ENCODE measurements around the gene CTCF. TPM values are rescaled to one million over a fixed set of nuclear protein-coding genes. Genes with fewer than 3 reads are reported as not detected.
A peak's percentile ranks its signal among the peaks of the same experiment; 100 is the strongest.
"Not testable (repeated sequence)": the region's sequence is repeated elsewhere in the genome, so short reads cannot be mapped to it uniquely, and the experiment has no call there.

The CTCF gene, protein sequence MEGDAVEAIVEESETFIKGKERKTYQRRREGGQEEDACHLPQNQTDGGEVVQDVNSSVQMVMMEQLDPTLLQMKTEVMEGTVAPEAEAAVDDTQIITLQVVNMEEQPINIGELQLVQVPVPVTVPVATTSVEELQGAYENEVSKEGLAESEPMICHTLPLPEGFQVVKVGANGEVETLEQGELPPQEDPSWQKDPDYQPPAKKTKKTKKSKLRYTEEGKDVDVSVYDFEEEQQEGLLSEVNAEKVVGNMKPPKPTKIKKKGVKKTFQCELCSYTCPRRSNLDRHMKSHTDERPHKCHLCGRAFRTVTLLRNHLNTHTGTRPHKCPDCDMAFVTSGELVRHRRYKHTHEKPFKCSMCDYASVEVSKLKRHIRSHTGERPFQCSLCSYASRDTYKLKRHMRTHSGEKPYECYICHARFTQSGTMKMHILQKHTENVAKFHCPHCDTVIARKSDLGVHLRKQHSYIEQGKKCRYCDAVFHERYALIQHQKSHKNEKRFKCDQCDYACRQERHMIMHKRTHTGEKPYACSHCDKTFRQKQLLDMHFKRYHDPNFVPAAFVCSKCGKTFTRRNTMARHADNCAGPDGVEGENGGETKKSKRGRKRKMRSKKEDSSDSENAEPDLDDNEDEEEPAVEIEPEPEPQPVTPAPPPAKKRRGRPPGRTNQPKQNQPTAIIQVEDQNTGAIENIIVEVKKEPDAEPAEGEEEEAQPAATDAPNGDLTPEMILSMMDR
- 10 to 100 TPM; 22.6 to 31.1 (median 29.4) TPM for total RNA-seq (2021; fragmentation: NEBNext Ultra II Directional; extraction: Animal tissue kit (Norgen Biotek cat#: 25700))
- long read RNA-seq, partial matches to known transcripts: 4 of 8 reads
- long read RNA-seq, other reads (novel, unspliced or antisense): 1 of 8 reads

DNA sequence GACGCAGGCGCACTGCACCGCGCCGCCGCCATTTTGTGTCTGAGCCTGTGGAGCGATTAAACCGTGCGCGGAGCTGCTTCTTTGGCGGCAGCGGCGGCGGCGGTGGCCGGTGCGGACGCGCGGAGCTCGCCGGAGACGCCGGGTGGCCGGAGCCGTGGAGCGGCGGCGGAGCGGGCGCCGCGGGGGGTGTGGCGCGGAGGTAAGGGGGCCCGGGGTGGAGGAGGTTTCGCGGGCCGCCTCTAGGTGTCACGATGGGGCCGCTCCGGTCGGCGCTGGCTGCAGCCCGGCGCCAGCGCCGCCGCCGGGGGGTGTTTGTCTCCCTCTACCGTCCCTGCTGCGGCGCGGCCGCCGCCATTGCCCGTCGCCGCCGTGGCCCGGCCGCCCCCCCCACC lies at the start of gene CTCF:
Gene CTCF, plus strand, starts transcription at position 1 of the 392 bp plus-strand sequence. CDS start 48,307 bp downstream, outside the sequence.
- peak within 1 kb of the TSS; percentile 90 for H3K4me3 Mint-ChIP-seq
- H3K9me3 Mint-ChIP-seq: no peaks in the 10 kb centered on the region
- H3K27ac Mint-ChIP-seq: peak within 1 kb of the TSS; percentile 87
- 0 out of 2 replicates have a peak, but pooled peaks cover 4% of the 10 kb centered on the region for H3K36me3 Mint-ChIP-seq (ENCODE audit: low read depth)
- TF ChIP-seq CTCF (IDR thresholded peaks at IDR 0.05): peak; percentile 58
- H3K27me3 Mint-ChIP-seq (ENCODE audit: insufficient read depth): no peaks in the 10 kb centered on the region
- H3K4me1 Mint-ChIP-seq (ENCODE audit: low read depth): peaks cover 31% of the 10 kb centered on the region
- DNase-seq: peak; percentile 72

DNA sequence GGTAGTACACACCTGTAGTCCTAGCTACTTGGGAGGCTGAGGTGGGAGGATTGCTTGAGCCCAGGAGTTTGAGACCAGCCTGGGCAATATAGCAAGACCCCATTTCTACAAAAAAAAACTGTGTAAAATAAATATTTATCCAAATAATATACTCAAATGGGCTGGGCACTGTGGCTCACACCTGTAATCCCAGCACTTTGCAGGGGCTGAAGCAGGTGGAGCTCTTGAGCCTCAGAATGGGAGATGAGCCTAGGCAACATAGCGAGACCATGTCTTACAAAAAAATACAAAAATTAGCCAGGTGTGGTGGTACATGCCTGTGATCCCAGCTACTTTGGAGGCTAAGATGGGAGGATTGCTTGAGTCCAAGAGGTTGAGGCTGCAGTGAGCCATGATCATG lies 48.4 kb upstream of the CTCF start:
- H3K9me3 Mint-ChIP-seq; DNase-seq; H3K4me3 Mint-ChIP-seq; H3K36me3 Mint-ChIP-seq (ENCODE audit: low read depth); H3K27me3 Mint-ChIP-seq (ENCODE audit: insufficient read depth); H3K27ac Mint-ChIP-seq: not testable (repeated sequence)
- H3K4me1 Mint-ChIP-seq (ENCODE audit: low read depth): peaks cover 20% of the 10 kb centered on the region

DNA sequence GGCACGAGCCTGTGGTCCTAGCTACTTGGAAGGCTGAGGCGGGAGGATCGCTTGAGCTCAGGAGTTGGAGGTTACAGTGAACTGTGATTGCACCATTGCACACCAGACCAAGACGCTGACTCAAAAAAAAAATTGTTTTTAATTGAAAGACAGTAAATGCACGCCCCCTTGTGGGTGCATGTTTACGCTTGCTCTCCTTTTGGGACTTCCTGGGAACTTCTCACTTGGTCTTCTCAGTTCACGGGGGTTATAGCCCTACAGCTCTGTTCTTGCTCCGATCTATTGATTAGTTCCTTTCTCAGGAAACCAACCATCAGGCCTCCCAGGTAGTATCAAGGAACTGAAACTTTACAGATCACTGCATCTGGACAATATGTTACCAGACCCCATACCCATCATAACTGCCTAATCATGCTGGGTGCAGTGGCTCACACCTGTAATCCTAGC lies 47.9 kb upstream of the CTCF start:
- no peaks in the 10 kb centered on the region for H3K36me3 Mint-ChIP-seq (ENCODE audit: low read depth)
- H3K4me1 Mint-ChIP-seq (ENCODE audit: low read depth): peaks cover 20% of the 10 kb centered on the region
- no peak overlapping the region for H3K4me3 Mint-ChIP-seq
- H3K9me3 Mint-ChIP-seq: no peaks in the 10 kb centered on the region
- peak; percentile 76 for DNase-seq
- peaks cover 4% of the 10 kb centered on the region; the same call in 1 of the 2 replicates for H3K27me3 Mint-ChIP-seq (ENCODE audit: insufficient read depth)
- TF ChIP-seq CTCF (IDR thresholded peaks at IDR 0.05): peak; percentile 90
- H3K27ac Mint-ChIP-seq: no peak overlapping the region

DNA sequence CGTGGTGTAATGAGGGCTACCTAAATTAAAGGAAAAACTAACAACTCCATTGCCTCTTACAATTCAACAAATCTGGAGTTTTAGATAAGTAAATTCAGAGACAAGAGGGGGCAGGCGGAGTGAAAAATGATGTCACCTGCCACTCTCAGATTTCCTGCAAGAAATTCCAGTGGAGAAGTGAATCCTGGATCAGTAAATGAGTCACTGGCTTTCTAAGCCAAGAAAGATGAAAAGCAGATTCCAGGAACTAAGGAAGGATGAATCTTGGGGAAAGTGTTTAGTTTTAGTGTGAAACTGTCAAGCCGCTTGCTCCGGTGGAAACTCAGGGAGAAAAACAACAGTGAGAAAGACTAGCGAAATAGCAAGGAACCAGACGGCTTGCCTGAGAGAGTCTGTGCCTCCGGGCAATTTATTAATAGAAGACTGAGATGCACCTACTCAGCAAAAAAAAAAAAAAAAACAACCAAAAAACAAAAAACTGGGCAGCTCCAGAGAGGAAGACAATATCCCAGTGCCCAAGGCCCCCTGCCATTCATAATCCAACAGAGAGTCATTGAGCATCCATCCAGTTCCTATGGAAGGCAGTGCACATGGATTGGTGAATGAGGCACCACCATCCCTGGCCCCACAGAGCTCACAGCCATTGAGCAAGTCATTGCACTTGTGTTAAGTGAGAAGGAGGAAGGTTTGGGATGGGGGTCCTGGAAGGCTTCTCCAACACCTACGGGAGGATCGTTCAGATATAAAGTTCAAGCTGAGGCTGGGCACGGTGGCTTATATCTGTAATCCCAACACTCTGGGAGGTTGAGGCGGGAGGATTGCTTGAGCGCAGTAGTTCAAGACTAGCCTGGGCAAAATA lies 45.8 kb upstream of the CTCF start:
- Mint-ChIP-seq H3K27ac (peak overlapping the region; percentile 68), H3K36me3 (ENCODE audit: low read depth) (no peaks in the 10 kb centered on the region), H3K27me3 (ENCODE audit: insufficient read depth) (peaks cover 5% of the 10 kb centered on the region; the same call in 1 of the 2 replicates), H3K4me3 (peak overlapping the region; percentile 68), H3K4me1 (ENCODE audit: low read depth) (peaks cover 29% of the 10 kb centered on the region), H3K9me3 (no peaks in the 10 kb centered on the region)
- peak; percentile 59 for DNase-seq
- TF ChIP-seq CTCF (IDR thresholded peaks at IDR 0.05): no peak

DNA sequence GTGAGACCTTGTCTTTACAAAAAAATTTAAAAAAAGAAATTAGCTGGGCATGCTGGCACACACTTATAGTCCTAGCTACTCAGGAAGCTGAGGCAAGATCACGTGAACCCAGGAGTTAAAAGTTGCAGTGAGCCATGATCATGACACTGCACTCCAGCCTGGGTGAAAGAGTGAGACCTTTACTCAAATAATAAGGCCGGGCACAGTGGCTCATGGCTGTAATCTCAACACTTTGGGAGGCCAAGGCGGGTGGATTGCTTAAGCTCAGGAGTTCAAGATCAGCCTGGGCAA lies 45.2 kb upstream of the CTCF start:
- H3K9me3 Mint-ChIP-seq: no peaks in the 10 kb centered on the region
- no peak for TF ChIP-seq CTCF (IDR thresholded peaks at IDR 0.05)
- no peak overlapping the region; the same call in 1 of the 2 replicates for H3K4me3 Mint-ChIP-seq
- no peaks in the 10 kb centered on the region for H3K36me3 Mint-ChIP-seq (ENCODE audit: low read depth)
- no peak overlapping the region for H3K27ac Mint-ChIP-seq
- no peak for DNase-seq
- H3K4me1 Mint-ChIP-seq (ENCODE audit: low read depth): peaks cover 32% of the 10 kb centered on the region
- peaks cover 3% of the 10 kb centered on the region; the same call in 1 of the 2 replicates for H3K27me3 Mint-ChIP-seq (ENCODE audit: insufficient read depth)

Data from HFFc6 (cell line).